HG03139 (cell line): ENCODE results near the gene CCNL1.
A peak's percentile ranks its signal among the peaks of the same experiment; 100 is the strongest.
"Not testable (repeated sequence)": the region's sequence is repeated elsewhere in the genome, so short reads cannot be mapped to it uniquely, and the experiment has no call there.

Source experiments
- ATAC-seq: cut with Tn5 transposase; IDR thresholded peaks from one replicate; pipeline ENCODE4 v1.9.1; 2021; ENCODE audit not compliant: unreplicated experiment

Gene CCNL1

DNA sequence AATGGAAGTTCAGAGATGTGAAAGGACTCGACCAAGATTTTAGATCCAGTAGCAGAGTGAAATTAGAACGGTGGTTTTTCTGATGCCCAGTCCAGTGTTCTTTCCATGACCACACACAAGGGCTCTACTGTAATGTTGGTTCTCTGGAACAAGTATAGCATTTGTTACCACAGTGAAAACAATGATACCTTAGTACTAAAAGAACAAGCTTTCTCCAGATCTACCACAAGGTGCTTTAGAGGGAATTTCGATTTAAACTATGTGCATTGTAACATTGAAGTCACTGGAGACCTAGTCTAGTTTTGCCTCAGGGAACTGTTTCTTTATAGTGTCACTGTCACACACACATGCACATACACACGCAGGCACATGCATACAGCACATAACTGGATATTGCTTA, 12.8 kb upstream of the CCNL1 start:
- no peak for ATAC-seq

GRCh38 chr3:157170861-157171260, 10.9 kb upstream of the CCNL1 start:
- no peak for ATAC-seq

GRCh38 chr3:157167371-157168042, 7.6 kb upstream of the CCNL1 start:
- no peak for ATAC-seq

DNA sequence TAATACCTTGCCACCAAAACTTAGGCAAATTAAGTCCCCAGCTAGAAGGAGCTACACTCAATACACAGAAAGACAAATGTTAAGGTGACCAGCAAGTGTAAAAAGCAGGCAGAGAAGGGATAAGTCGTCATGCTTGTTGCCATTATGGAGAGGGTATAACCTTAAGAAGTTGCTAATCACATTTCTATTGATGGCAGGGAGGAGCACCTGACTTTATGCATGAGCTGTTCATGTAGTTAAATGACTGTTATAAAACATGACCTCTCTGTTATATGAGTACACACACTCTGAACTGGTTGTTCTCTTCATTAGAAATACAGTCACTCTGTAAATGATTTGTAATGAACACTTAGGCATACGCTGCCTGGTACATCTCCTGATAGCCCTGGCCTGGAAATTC, 6.6 kb upstream of the CCNL1 start:
- no peak for ATAC-seq

DNA sequence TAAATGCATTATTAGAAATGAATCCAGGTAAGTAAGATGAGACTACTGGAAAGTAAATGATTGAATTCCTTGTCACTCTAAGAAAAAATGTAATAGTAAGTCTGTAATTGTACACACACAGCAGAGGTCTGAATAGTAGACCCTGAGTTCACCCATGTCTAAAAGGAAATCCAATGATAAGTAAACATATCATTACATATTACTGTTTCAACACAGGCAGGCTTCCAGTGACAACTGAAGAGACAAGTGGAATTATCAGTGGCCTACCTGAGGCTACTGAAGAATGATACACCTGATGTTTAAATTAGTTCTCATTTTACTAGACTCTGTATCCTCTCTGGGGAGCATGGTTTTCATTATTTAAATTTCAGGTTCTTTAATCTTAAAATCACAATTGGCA, 6.2 kb upstream of the CCNL1 start:
- ATAC-seq, result no peak

GRCh38 chr3:157163217-157163953, 3.4 kb upstream of the CCNL1 start:
- no peak for ATAC-seq

GRCh38 chr3:157162620-157163019, 2.7 kb upstream of the CCNL1 start:
- ATAC-seq, result not testable (repeated sequence)

DNA sequence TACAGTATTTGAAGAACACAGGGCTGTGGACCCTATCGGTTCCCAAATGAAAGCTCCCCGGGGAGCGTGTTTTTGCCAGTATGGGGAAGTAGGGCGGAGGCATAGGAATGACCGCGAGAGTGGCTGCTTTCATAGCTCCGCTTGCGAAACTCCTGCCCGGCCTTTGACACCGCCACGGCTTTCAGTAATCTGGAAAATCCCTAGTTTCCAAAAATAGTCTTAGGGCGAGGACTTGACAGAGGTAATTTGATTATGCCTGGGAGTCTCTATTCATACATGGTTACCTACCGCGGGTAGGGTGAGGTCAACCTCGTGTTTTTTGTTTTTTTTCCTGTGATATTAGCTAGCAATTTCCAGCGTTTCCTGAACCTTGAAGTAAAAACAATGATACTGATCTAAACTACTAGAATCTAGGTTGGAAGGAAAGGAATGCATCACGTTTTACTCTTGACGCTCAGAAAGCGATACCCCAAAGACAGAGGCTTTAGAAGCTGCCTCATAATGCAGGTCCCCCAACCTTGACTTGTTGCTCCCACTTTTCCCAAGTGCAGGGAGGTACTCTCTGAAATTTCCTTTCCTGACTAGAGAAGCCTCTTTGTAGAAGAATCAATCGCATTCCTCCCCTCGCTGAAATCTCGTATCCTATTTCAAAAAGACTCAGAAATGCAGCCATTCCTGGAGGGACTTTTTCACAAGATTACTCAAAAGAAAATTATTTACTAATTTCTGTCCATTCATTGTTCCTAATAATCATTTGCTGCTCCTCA, 894 bp upstream of the CCNL1 start:
- peak; percentile 26 for ATAC-seq

DNA sequence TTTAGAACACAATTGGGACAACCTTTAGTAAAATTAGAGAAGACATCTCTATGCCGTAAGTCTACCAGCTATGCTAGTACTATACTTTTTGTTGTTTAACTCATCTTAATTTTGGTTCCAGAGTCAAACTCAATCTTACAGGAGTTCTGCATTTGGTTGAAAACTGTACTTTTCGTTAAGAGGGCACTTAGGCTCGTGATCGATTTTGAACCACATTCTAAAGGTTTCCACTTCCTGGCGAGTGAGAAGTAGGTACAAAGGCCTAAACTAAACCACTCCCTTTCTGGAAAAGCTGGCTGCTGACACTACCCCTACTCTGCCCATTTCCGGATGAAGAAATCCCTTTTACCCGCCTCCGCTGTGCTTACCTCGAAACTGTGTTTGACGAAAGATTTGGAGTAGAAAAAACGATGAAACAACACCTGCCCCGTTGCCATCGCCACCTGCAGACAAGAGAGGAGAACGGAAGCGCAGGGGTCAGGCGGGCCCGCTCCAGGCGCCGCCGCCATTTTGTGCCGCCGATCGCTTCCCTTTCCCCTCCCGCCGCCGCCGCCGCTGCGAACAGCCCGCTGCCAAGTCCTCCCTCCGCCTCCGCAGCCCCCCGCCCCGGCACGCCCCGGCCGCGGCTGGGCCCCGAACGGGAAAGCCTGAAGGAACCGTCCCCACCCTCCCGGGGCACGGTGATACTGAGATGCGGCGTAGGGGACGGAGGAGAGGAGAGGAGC, 748 bp downstream of the CCNL1 start:
- peak; percentile 49 for ATAC-seq

GRCh38 chr3:157157836-157158235, 2.1 kb downstream of the CCNL1 start:
- ATAC-seq, result no peak

DNA sequence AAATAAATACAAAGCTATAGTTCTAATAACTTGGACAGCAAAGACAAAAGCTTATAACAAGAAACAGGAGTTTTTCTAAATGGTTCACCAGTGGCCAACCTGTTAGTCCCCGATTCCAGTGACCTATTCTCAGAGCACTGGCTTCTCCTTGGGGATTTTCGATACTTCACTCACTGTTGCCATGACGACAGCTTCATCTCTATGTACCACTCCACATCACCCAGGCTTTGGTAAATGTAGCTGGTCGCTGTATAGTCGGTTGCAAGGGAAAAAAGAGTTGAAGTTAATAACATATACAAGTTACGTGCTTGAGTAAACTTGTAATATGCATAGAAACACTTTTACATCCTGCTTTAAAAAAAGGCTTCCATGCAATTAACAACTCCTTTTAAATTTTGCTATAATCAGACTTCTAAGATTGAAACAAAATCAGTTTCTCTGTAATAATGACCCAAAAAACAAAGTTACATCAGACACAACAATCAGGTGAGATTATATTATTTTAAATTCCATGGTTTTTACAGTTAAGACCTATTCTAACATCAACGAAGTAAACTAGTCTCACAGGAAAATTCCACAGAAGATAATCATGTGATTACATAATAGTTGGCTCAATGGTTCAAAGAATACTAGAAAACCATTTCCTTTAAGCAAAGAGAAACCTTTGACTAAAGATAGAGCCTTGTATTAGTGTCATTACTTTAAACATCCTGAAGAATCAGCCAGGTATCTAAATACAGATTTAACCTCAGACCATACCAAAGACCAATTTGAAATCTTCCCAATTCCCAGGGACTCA, 2.9 kb downstream of the CCNL1 start:
- no peak for ATAC-seq

DNA sequence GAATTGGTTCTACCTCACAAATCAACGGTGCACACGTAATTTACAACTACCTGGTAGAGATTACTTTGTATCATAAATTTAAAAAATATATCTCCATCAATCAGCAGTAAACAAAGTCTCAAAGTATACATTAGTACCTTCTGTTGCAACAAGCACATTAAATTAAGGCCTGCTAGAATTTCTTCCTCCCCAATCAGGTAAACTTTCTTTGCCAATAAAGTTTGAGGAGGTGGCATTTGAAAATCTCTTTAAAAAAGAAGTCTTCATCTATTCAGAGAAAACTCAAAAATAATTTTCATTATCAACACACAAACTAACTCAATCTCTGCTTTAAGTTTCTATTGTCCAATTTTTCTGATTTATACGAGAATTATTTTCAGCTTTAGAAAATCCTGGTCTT, 4.4 kb downstream of the CCNL1 start:
- no peak for ATAC-seq

DNA sequence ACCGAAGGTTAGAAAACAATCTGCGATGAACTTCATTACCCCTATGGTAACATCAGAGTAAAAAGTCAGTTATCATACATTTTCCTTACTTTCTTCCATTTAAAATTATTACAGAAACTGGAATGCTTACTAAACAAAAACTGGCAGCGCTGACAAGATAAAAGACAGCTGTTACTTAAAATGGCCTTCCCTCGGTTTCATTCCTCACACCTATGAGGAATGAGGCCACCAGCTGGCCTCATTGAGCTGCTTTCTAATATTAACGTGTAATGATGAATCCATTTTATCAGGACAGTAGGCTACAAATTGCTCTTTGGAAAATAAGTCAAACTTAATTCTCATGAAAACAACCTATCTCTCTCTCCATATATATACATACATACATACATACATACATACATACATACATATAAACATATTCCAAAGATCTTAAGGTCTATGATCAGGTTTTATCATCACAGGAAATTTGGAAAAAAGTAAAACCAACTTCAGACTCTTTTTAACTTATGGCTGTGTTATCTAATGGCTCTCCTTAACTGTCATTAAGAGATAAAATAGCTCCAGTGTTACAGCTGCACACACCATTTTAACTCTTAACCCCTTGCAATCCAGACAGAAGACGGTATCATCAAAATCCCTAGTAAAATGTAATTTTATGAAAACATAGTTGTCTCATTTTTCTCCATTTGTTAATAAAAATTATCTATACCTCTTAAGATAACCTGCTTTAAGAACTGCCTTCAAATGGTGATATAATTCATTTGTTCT, 5.2 kb downstream of the CCNL1 start:
- ATAC-seq, result no peak

DNA sequence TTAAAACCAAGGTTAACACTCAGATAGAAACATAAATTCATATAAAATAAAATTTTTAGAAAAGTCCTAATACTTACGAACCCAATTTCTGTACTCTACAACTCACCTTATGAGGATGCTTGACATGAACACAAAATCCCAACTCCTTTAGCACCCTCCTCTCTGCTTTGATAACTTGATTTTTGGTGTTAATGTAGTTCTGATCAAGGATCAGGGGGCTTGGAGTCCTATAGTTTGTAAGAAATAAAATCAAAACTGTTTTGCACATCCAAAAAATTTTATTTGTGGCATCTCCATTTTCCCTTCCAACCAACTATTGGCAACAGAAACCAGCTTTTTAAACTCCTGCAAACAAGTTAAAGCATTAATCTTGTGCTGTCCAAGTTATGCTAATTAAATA, 7.0 kb downstream of the CCNL1 start:
- ATAC-seq, result no peak

DNA sequence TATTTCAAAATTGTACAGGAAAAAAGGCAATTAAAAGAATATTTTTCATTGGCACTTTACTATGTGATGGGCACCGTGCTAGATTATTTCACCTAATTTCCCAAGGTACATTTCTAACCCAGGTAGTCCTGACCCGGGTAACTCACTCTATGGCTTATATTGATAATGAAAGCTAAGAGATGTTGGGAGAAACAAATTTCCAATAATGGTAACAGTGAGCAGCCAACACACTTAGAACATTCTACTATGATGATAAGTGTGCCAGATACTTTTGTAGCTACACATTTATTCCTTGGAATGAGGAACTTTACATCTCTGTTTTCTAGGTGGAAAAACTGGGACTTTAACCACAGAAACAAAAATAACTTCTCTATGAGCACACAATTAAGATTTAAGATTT, 7.5 kb downstream of the CCNL1 start:
- ATAC-seq, result no peak

DNA sequence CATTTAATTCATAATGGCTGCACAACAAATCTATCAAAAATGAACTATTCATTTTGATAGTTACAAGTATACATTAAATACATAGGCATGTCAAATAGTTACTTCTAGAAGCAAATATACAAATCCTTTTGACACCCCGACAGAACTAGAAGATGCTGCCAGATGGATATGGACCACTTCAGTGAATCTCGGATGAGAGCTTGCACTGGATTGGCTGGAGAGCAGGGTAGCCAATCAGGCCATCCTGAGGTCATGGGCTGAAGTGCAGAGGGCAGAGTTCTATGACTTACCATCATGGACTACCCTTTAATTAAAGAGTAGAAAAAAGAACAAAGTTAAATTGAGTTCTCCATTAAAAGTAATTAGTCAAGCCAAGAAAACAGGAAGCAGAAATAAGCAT, 8.3 kb downstream of the CCNL1 start:
- no peak for ATAC-seq

DNA sequence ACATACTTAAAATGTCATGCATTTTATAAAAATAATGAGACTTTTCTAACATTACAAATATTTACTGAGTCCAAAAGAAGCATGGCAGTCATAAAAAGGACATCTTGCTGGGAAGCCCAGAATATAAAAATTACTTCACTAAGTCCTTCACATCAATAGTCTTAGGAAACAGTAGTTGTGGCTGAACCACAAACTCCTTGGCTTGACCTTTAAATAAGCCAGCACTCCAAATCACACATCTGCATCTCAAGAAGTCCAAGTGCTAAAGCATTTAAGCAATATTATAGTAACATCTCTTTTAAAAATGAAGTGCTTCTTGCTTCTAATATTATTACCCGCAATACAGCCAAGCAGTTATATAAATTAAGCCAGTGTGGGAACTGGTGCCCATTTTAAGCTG, 8.8 kb downstream of the CCNL1 start:
- ATAC-seq, result no peak

DNA sequence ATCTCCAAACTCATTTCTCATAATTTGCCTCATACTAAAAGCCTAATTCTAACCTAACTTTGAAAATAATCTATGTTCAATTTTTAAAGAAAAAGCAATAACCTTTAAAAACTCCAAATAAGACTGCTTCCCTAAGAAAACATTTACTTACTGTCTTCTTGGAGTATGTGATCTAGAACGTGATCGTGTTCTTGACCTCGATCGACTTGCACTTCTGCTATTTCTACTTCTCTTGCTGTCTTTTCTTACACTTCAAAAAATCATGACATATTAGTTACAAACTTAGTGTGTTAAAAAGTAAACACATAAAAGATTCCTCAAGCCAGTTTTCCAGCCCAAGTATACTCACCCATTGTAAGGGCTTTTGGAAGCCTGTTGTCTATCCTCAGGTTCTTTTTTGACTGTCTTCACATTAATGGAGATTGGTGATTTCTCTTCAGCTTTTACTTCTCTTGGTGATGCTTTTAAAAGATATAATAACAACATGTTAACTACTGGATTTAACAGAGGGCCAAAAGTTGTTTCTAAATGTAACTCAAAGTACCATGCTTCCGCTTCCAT, 10.7 kb downstream of the CCNL1 start:
- no peak for ATAC-seq

- ATAC-seq, result no peak
Measured at GRCh38 chr3:157148196-157148889, 11.6 kb downstream of the CCNL1 start.
